GM12874 (cell line): ENCODE results near the gene SPAG6.

Experiments
- TF ChIP-seq, protein P1 (sequence below): IDR thresholded peaks from 2 replicates; pipeline ENCODE4 v1.5.1; 2011; ENCODE audit warnings: low read depth, mild to moderate bottlenecking, control low read depth, low read length, moderate library complexity; ENCODE audit not compliant: insufficient read depth

The SPAG6 gene

DNA sequence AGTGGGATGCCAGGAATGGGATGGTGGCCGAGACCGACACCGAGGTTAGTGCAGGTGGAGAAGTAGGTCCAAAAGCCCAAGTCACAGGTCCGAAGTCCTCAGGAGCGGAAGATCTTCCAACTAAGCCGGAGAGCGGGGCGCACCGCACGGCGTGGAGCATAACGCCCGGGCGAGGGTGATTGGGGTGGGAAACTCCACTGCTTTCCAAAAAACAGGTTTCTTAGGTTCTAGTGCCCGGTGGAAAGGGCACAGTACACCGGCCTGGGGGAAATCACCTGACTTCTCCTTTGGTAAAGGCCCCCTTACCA is 11.4 kb upstream of the SPAG6 start:
- TF ChIP-seq, protein P1, sequence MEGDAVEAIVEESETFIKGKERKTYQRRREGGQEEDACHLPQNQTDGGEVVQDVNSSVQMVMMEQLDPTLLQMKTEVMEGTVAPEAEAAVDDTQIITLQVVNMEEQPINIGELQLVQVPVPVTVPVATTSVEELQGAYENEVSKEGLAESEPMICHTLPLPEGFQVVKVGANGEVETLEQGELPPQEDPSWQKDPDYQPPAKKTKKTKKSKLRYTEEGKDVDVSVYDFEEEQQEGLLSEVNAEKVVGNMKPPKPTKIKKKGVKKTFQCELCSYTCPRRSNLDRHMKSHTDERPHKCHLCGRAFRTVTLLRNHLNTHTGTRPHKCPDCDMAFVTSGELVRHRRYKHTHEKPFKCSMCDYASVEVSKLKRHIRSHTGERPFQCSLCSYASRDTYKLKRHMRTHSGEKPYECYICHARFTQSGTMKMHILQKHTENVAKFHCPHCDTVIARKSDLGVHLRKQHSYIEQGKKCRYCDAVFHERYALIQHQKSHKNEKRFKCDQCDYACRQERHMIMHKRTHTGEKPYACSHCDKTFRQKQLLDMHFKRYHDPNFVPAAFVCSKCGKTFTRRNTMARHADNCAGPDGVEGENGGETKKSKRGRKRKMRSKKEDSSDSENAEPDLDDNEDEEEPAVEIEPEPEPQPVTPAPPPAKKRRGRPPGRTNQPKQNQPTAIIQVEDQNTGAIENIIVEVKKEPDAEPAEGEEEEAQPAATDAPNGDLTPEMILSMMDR, result no peak

DNA sequence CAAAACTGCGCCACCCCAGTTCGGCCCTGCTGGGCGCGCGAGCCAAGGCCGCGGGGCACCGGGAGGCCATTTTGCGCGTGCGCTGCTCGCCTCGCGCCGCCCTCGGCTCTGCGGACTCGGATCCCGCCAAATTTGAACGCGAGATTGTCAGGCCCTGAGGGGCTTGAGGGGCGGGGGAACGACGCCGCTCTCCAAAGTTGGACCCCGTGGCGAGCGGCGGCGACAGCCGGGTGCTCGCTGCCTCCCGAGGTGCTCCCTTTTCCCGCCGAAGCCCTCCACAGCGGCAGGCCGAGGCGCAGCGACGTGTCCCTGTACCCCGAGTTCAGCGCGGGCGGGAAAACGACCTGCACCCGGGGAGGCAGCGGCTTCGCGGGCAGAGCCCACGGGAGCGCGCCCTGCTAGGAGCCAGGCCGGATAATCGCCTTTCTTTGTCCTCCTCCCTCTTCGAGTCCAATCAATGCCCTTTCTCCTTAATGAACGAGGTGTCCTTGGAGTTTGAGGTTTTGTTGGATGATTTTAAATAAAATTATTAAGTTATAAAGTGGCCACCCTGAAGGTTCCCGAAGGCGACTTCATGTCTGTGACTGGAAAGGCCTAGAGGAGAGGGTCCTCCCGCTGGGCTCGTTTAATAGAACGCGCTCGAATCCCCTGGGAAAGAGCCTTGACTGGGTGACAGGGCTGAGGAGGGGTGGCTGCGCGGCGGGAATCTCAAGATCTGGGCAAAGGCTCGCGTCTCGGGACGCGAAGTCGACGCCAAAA is 10.7 kb upstream of the SPAG6 start:
- TF ChIP-seq, protein P1, result no peak

DNA sequence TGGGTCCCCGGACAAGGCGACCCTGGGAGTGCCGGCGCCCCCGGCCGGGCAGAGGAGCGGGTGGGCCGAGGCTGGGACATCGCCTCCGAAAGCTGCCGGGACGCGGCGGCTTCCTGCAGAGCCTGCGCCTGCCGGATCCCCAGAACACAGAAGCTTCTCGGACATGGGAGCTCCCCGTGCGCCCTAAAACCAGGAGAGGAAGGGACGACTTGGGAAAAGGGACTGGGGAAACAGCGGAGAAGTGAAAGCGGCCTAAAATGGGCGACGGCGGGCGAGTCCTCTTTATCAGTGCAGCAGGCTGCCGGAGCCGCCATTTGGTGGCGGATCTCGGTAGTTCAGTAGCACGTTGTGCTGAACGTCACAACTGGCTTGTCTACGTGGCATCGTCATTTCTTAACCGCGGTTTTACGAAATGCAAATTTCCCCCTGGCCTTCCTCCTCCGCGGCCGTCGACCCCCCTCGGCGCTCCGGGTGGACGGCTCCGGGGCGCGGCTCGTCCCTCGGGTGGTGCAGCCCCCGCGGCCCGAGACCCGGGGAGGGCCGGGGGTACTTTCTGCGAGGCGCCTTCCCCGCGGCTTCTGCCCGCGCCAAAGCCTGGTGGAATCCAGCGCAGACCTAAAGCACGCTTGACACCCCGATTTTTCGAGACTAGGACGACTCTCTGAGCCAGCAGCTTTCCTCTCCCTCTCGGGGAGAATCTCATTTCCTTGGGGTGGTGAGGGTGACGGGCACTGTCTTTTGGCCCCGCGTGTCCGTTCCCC is 9.9 kb upstream of the SPAG6 start:
- TF ChIP-seq, protein P1, result no peak

DNA sequence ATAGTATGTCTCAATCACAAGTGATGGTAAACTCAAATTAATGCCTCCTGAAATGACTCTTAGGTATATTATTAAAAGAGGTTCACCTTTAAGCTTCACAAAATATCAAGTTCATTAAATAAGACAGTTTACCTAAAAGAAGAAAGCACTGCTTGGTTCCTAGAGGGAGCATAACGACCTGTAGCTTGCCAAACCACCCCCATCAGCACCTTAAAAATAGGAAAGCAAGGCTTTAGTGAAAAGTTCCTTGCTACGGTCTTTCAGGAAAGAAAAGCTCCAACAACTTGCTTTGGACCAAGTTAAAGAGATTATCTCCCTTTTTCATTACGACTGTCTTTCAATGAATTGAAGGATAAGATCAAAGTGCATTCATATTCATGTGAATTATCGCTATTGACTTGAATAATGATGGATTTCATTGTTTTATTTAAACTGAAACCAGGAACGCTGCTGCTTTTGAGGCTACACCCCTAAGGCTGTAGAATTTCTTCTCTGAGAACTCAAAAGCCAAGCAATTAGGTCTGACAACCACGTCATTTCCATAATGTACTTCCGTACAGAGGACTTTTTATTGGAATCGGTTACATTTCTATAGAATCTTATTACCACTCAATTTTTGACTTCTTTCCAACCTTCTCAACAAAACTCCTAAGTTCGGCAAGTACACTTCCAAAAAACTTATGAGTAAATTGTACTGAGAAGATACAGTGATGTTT is 7.0 kb upstream of the SPAG6 start:
- TF ChIP-seq, protein P1, result no peak

DNA sequence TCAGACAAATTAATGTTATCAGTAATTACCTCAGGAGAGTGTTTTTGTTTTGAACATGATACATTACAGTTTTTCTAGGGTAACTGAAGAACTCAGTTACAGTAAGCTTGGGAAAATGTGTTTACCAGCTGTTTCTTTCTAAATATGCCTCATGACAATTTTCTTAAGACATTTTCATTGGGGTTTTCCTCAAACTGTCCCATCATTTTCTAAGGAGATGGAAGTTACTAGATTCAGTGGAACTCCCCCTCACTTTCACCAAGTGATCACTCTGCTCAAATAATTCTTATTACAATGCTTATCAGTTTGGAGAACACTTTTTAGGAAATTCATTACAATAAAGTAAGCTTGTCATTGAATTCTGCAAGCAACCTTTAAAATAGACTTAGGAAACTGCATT is 6.4 kb upstream of the SPAG6 start:
- TF ChIP-seq, protein P1, result no peak

DNA sequence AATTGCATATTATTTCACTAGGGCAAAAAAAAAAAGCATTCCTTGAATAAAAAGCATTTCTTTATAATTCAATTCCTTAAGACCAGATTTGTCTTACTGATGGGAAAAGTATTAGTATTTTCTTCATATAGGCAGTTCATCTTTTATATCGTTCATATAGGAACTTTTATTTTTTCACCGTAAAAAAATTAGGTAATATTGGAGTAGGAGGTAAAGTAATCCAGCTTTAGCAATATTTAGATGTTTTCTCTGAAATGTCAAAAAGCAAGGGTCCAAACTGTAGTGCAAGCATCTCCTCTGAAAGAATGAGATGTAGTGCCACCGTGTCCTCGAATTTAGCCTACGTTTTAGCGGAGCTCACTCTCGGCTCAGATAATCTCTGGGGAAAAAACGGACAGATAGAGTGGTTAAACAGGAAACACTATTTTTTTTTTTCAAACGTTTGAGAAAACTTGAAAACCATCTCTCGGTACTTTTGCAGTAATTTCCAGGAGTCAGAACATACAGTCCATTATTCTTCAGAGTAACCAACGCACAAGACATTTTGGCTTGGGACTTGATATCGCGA is 5.5 kb upstream of the SPAG6 start:
- TF ChIP-seq, protein P1, result no peak

DNA sequence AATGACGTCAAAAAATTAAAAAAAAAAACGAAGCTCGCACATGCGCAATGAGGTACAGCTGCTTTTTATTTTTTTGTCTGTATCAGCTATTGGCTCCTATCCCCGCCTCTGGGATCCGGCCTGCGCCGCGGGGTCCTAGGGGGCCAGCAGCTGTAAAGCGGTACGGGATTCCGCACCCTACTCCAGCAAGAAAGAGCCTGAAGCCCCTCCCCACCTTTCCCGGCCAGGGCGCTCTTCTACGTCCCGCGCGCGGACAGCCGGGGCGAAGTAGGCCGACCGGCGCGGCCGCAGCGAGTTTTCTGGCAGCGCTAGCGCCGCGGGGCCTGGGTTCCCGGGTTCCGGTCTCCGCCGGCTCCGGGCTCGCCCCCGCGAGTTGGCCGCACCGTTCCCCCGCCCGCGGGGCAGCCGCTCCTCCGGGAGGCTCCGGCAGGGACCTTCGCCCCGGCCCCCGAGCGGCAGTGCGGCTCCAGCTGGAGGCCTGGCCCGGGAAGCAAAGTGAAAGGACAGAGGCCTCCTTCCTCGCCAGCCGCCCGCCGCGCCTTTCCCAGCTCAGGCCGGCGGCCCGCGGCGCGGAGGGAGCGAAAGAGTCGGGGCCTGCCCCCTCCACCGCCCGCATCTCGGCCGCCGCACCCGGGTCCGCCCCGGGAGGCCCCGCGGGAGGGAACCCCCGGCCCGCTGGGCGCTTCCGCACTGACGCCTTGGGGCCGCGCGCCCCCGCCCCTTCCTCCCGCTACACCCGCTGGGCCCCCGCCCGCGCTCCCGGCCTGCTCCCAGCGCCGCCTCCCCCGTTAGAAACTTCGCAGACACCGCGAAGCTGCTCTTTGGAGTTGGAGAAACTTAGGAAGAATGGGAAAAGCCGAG is 4.7 kb upstream of the SPAG6 start:
- TF ChIP-seq, protein P1, result no peak
